MM.1S (cell line): ENCODE measurements around the gene PRODH.

Source experiments
- EZH2 ChIP-seq: fragments of 300-600 bp; sonication (generic); optimal IDR thresholded peaks from 2 replicates; pipeline ENCODE3; 2017; ENCODE audit warnings: low read depth, mild to moderate bottlenecking, antibody characterized with exemption, low read length, mixed read lengths
- EZH2phosphoT487 ChIP-seq: fragments of 300-600 bp; sonication (generic); IDR thresholded peaks from 2 replicates; pipeline ENCODE4 v1.6.1; 2018; ENCODE audit warnings: antibody characterized with exemption, low read length
- TF ChIP-seq, protein P1 (sequence below): fragments of 300-600 bp; sonication (generic); IDR thresholded peaks from 2 replicates; pipeline ENCODE4 v1.5.1; 2016; ENCODE audit warnings: antibody characterized with exemption, low read length, mixed read lengths

DNA sequence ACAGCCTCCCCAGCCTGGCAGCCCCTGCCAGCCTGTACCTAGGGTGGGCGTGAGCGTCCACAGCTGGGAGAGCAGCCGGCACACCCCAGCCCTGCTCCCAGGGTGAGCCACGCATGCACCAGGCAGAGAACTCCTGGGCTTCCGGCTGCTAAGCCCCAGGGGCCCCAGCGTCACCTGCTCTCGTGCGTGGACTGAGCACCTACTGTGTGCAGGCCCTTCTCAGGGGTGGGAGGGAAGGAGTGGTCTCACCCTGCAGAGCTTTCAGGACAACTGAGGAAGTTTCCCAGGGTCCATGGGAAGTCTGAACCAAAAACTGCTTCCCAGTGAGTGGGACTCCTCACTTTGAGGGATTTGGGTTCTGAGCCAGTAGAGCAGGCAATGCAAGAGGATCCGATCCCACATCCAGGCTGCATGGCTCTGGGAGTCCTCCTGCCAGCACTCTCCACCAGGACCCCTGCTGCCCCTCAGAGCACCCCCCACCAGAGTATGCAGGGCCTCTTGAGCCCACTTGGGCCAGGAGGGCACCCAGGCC, 47.1 kb upstream of the PRODH start:
- TF ChIP-seq, protein P1, sequence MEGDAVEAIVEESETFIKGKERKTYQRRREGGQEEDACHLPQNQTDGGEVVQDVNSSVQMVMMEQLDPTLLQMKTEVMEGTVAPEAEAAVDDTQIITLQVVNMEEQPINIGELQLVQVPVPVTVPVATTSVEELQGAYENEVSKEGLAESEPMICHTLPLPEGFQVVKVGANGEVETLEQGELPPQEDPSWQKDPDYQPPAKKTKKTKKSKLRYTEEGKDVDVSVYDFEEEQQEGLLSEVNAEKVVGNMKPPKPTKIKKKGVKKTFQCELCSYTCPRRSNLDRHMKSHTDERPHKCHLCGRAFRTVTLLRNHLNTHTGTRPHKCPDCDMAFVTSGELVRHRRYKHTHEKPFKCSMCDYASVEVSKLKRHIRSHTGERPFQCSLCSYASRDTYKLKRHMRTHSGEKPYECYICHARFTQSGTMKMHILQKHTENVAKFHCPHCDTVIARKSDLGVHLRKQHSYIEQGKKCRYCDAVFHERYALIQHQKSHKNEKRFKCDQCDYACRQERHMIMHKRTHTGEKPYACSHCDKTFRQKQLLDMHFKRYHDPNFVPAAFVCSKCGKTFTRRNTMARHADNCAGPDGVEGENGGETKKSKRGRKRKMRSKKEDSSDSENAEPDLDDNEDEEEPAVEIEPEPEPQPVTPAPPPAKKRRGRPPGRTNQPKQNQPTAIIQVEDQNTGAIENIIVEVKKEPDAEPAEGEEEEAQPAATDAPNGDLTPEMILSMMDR = no peak
- no peak for TF ChIP-seq EZH2phosphoT487
- no peak for TF ChIP-seq EZH2
